A549 (cell line): ENCODE results near the gene KLHL29. TPM values are rescaled to one million over a fixed set of nuclear protein-coding genes. Genes with fewer than 3 reads are reported as not detected.

Experiments
- ATAC-seq, 2 experiments: fragments of 200-7000 bp in 1 of 2; fragments of >200 bp in 1 of 2; cut with Nextera tagmentation in 1 of 2; cut with Tn5 transposase in 1 of 2; 3 replicates each; pipeline versions ENCODE4 v1.8.0 to v1.9.1; 2018 to 2020; ENCODE audit warnings: mild to moderate bottlenecking in 1 of 2, moderate library complexity in 1 of 2
- CTCF ChIA-PET: fragments of 300-600 bp; sonication (Branson Sonifier 250); formaldehyde crosslinking; extraction: SDS; loops from one replicate; lab custom pipeline; 2021; ENCODE audit warnings: antibody characterized with exemption, inconsistent platforms; lab: Yijun Ruan, JAX
- POLR2A ChIA-PET: fragments of 350-600 bp; formaldehyde crosslinking; extraction: SDS; loops from one replicate; lab custom pipeline; 2021; ENCODE audit warnings: antibody characterized with exemption, inconsistent platforms; lab: Yijun Ruan, JAX
- DNase-seq, 2 experiments: peaks; one replicate each; pipeline versions ENCODE4 v3.0.0 to v3.0.0-alpha.2; 2011 to 2016; ENCODE audit warnings: low read depth in 1 of 2, low spot score in 1 of 2
- FAIRE-seq: peaks from 2 replicates; lab custom pipeline; 2011; peaks lifted over from hg19 to GRCh38; lab: Jason Lieb, UNC
- H3K27ac ChIP-seq, 2 experiments: fragments of >200 bp; sonication (Bioruptor Twin); formaldehyde crosslinking; 3 replicates each; pipeline ENCODE4 v1.5.1; 2016 to 2017
- H3K4me1 ChIP-seq: fragments of >200 bp; sonication (Bioruptor Twin); formaldehyde crosslinking; 3 replicates; pipeline ENCODE4 v1.6.1; 2016
- H3K4me2 ChIP-seq: fragments of >200 bp; sonication (Bioruptor Twin); formaldehyde crosslinking; 3 replicates; pipeline ENCODE4 v1.6.1; 2016
- H3K4me3 ChIP-seq: fragments of >200 bp; sonication (Bioruptor Twin); formaldehyde crosslinking; 3 replicates; pipeline ENCODE4 v1.5.1; 2016
- H3K9me3 ChIP-seq: fragments of >200 bp; sonication (Bioruptor Twin); formaldehyde crosslinking; 3 replicates; pipeline ENCODE4 v1.6.1; 2016
- BHLHE40 ChIP-seq: IDR thresholded peaks from 2 replicates; pipeline ENCODE4 v1.6.1; 2012; ENCODE audit warnings: low read depth, low read length, inconsistent platforms
- CHD4 ChIP-seq: fragments of 200-600 bp; sonication (generic); IDR thresholded peaks from 2 replicates; pipeline ENCODE4 v1.6.1; 2016; ENCODE audit warnings: antibody characterized with exemption, mild to moderate bottlenecking, borderline replicate concordance
- CTCF ChIP-seq: fragments of >200 bp; sonication (Bioruptor Twin); formaldehyde crosslinking; IDR thresholded peaks from 3 replicates; pipeline ENCODE4 v1.5.1; 2016
- ESRRA ChIP-seq: fragments of 150-350 bp; IDR thresholded peaks from 2 replicates; pipeline ENCODE4 v1.6.1; 2014; ENCODE audit warnings: mild to moderate bottlenecking, low read length, borderline replicate concordance
- FOSL2 ChIP-seq, 2 experiments: fragments of 450-650 bp in 1 of 2; fragments of >200 bp in 1 of 2; sonication (Bioruptor Twin) in 1 of 2; formaldehyde crosslinking; IDR thresholded peaks; 2 replicates each; pipeline versions ENCODE4 v1.5.0 to v1.6.1; 2016 to 2020; ENCODE audit warnings: mild to moderate bottlenecking in 1 of 2, moderate library complexity in 1 of 2
- FOXS1 ChIP-seq: fragments of 250-450 bp; sonication (Bioruptor Pico); IDR thresholded peaks from 2 replicates; pipeline ENCODE4 v1.5.0; 2020; ENCODE audit warnings: mild to moderate bottlenecking, moderate library complexity
- GATA3 ChIP-seq: IDR thresholded peaks from 2 replicates; pipeline ENCODE4 v1.6.1; 2012; ENCODE audit warnings: borderline replicate concordance
- HEYL ChIP-seq: fragments of 250-450 bp; sonication (Bioruptor Pico); IDR thresholded peaks from 2 replicates; pipeline ENCODE4 v1.8.0; 2021; ENCODE audit warnings: mild to moderate bottlenecking, moderate library complexity
- HOXB13 ChIP-seq: fragments of 250-450 bp; sonication (Bioruptor Pico); IDR thresholded peaks from 2 replicates; pipeline ENCODE4 v1.5.0; 2020; ENCODE audit warnings: low read depth, mild to moderate bottlenecking, moderate library complexity
- HOXB5 ChIP-seq: fragments of 250-450 bp; sonication (Bioruptor Pico); IDR thresholded peaks from 2 replicates; pipeline ENCODE4 v1.5.0; 2020; ENCODE audit warnings: mild to moderate bottlenecking, moderate library complexity
- JUN ChIP-seq, 2 experiments: fragments of >200 bp; sonication (Bioruptor Twin); formaldehyde crosslinking; IDR thresholded peaks; 2 replicates in 1 of 2; 3 replicates in 1 of 2; pipeline ENCODE4 v1.6.1; 2016 to 2017
- JUNB ChIP-seq: fragments of >200 bp; sonication (Bioruptor Twin); formaldehyde crosslinking; IDR thresholded peaks from 2 replicates; pipeline ENCODE4 v1.6.1; 2016
- KDM1A ChIP-seq: fragments of 200-600 bp; sonication (generic); IDR thresholded peaks from 2 replicates; pipeline ENCODE4 v1.6.1; 2016; ENCODE audit warnings: low read depth, mild to moderate bottlenecking
- KDM5A ChIP-seq: fragments of 200-600 bp; sonication (generic); IDR thresholded peaks from 2 replicates; pipeline ENCODE4 v1.6.1; 2016; ENCODE audit warnings: antibody characterized with exemption, mild to moderate bottlenecking
- MAFK ChIP-seq: fragments of 450-650 bp; IDR thresholded peaks from 2 replicates; pipeline ENCODE4 v1.6.1; 2014; ENCODE audit not compliant: partially characterized antibody
- MYC ChIP-seq: IDR thresholded peaks from 2 replicates; pipeline ENCODE4 v1.6.1; 2012; ENCODE audit warnings: mild to moderate bottlenecking, inconsistent platforms, low read length, improper control_type of control experiment, borderline replicate concordance
- NFE2L2 ChIP-seq: fragments of 150-350 bp; conservative IDR thresholded peaks from 2 replicates; pipeline ENCODE4 v1.6.1; 2014; ENCODE audit warnings: low read length
- PHF8 ChIP-seq: fragments of 200-600 bp; sonication (generic); IDR thresholded peaks from 2 replicates; pipeline ENCODE4 v1.6.1; 2016; ENCODE audit warnings: low read depth, mild to moderate bottlenecking, antibody characterized with exemption, moderate library complexity, borderline replicate concordance
- RARB ChIP-seq: fragments of 250-450 bp; sonication (Bioruptor Pico); IDR thresholded peaks from 2 replicates; pipeline ENCODE4 v1.8.0; 2021; ENCODE audit warnings: mild to moderate bottlenecking, moderate library complexity
- RCOR1 ChIP-seq: fragments of 150-350 bp; IDR thresholded peaks from 2 replicates; pipeline ENCODE4 v1.6.1; 2014; ENCODE audit warnings: antibody characterized with exemption, low read length, low read depth
- RFX5 ChIP-seq: fragments of 450-650 bp; IDR thresholded peaks from 2 replicates; pipeline ENCODE4 v1.7.1; 2014; ENCODE audit warnings: antibody characterized with exemption, mild to moderate bottlenecking, moderate library complexity
- SREBF2 ChIP-seq: fragments of 450-650 bp; IDR thresholded peaks from 2 replicates; pipeline ENCODE4 v1.6.1; 2014; ENCODE audit warnings: mild to moderate bottlenecking, moderate library complexity
- TP53 ChIP-seq: fragments of 250-450 bp; sonication (Bioruptor Pico); IDR thresholded peaks from 2 replicates; pipeline ENCODE4 v1.5.0; 2021; ENCODE audit warnings: mild to moderate bottlenecking, moderate library complexity
- ZNF302 ChIP-seq: fragments of 250-450 bp; sonication (Bioruptor Pico); IDR thresholded peaks from 2 replicates; pipeline ENCODE4 v1.9.0; 2021; ENCODE audit warnings: inconsistent platforms, mild to moderate bottlenecking, moderate library complexity
- ZSCAN20 ChIP-seq: fragments of 250-450 bp; sonication (Bioruptor Pico); IDR thresholded peaks from 2 replicates; pipeline ENCODE4 v1.8.0; 2022; ENCODE audit warnings: mild to moderate bottlenecking, moderate library complexity
- whole genome bisulfite sequencing: methylation state at CpG from one replicate; pipeline ENCODE4 v1.1.6; 2017; ENCODE audit errors: missing lambda C conversion rate; 5-methylcytosine and 5-hydroxymethylcytosine counted together
- polyA plus RNA-seq, 4 experiments: library from polyadenylated mRNA; depleted of rRNA in 3 of 4; stranded (reverse); fragments of >200 nt; fragmentation: RNase III in 1 of 4; extraction: RNeasy Plus Mini Kit Qiagen cat#74134 plus additional on column Dnase treatment in 1 of 4; gene quantifications; 2 replicates in 3 of 4; 3 replicates in 1 of 4; pipeline ENCODE4 v1.2.3, GENCODE V29; 2011 to 2017
- TF ChIP-seq, protein P1 (sequence below): fragments of >200 bp; sonication (Bioruptor Twin); formaldehyde crosslinking; IDR thresholded peaks from 2 replicates; pipeline ENCODE4 v1.6.1; 2016
- TF ChIP-seq, protein P2 (sequence below): fragments of >200 bp; sonication (Bioruptor Twin); formaldehyde crosslinking; IDR thresholded peaks from 3 replicates; pipeline ENCODE4 v1.6.1; 2016

Gene KLHL29
- polyA plus RNA-seq, 2 of the 4 experiments (the other 2 are of a cell fraction), result 1.3 to 2.5 TPM

DNA sequence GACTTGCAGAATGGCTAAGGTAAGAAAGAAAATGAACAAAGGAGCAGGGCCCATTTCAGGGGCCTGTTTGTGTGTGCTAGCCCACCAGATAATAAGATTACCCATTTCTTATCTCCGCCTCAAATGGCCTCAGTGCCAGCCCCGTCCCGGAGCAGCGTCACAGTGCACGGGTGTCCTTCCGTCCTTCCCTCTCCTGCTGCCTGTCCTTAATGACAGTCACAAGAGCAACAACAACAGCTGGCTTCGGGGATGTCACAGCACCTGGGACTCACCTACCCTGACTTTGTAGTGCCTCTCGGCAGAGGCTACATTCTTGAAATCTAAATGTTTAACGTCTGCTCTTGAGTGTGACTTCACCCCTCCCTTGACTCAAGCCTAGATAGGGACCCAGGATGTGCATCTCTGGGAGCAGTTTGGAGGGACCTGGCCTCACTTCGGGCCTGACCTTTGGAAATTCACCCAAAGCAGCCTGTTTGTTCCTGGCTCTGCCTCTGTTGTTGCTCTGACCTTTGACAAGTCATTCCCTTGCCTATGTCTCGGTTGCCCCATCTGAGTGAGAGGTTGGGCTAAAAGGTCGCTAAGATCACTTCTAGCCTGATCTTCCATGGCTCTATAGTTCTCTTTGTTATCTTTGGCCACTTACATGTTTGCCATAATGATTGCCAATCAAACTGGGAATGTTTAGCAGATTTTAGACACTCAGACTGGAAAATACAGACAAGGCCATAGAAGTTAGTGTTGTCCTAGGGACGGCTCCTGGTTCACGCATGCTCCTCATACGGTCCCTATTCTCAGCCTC lies 122.5 kb downstream of the KLHL29 start:
- no peak for FAIRE-seq
- POLR2A ChIA-PET, result no interaction called here
- WGBS, result 78% methylated on average over 15 of the region's 15 CpGs

GRCh38 chr2:23508066-23508390 lies 123.0 kb downstream of the KLHL29 start:
- no peak for DNase-seq
- POLR2A ChIA-PET, result no interaction called here
- FAIRE-seq, result no peak
- TF ChIP-seq NFE2L2 (no peak), KDM5A (no peak)
- TF ChIP-seq, all 56 proteins: peak for 0
- CTCF ChIA-PET, result interaction anchor here (1.1 kb wide), 1 partner anchor 8 kb away, joined by 3 read pairs; no protein-coding TSS in a partner anchor
- 56% methylated on average over 3 of the region's 3 CpGs for WGBS
- no peak for ATAC-seq
- H3K4me2 ChIP-seq, result no peak overlapping the region
- H3K4me1 ChIP-seq, result no peaks in the 10 kb centered on the region
- no peak overlapping the region for H3K4me3 ChIP-seq
- no peaks in the 10 kb centered on the region for H3K9me3 ChIP-seq
- H3K27ac ChIP-seq, result no peak overlapping the region

More for the DNA sequence above, 122.5 kb downstream of the KLHL29 start:
- no peaks in the 10 kb centered on the region for H3K9me3 ChIP-seq
- H3K4me2 ChIP-seq, result no peak overlapping the region
- H3K4me1 ChIP-seq, result no peaks in the 10 kb centered on the region
- CTCF ChIA-PET, result interaction anchor here (1.1 kb wide), 1 partner anchor 9 kb away, joined by 3 read pairs; no protein-coding TSS in a partner anchor
- no peak for ATAC-seq
- H3K27ac ChIP-seq, result no peak overlapping the region
- TF ChIP-seq MAFK (no peak), ZSCAN20 (CRISPR knock-in tag) (no peak), HEYL (CRISPR knock-in tag) (no peak), TP53 (CRISPR knock-in tag) (no peak), HOXB5 (CRISPR knock-in tag) (no peak), ZNF302 (CRISPR knock-in tag) (no peak), JUN (IDR thresholded peaks at IDR 0.05) (no peak)
- no peak for DNase-seq
- no peak overlapping the region for H3K4me3 ChIP-seq

- WGBS, result 78% methylated on average over 6 of the region's 6 CpGs
- no peak for DNase-seq
- CTCF ChIA-PET, result interaction anchor here (1.1 kb wide), 1 partner anchor 7 kb away, joined by 3 read pairs; no protein-coding TSS in a partner anchor
- Histone ChIP-seq H3K27ac (no peak overlapping the region), H3K4me2 (no peak overlapping the region), H3K9me3 (no peaks in the 10 kb centered on the region), H3K4me1 (no peaks in the 10 kb centered on the region), H3K4me3 (no peak overlapping the region)
- POLR2A ChIA-PET, result no interaction called here
- FAIRE-seq, result no peak
- no peak for TF ChIP-seq ESRRA
- TF ChIP-seq RFX5, result no peak
- TF ChIP-seq JUNB, result no peak
- ATAC-seq, result no peak
These were observed 124.1 kb downstream of the KLHL29 start for GRCh38 chr2:23509103-23509502.

- WGBS, result 76% methylated on average over 9 of the region's 9 CpGs
- Histone ChIP-seq H3K27ac (no peak overlapping the region), H3K9me3 (no peaks in the 10 kb centered on the region), H3K4me2 (no peak overlapping the region), H3K4me1 (no peaks in the 10 kb centered on the region), H3K4me3 (no peak overlapping the region)
- CTCF ChIA-PET, result interaction anchor here (0.6 to 2.0 kb wide), 3 partner anchors 10 to 42 kb away, joined by 3 to 4 read pairs (median 3); no protein-coding TSS in a partner anchor
- POLR2A ChIA-PET, result no interaction called here
- DNase-seq (no peak), FAIRE-seq (no peak), ATAC-seq (no peak)
- TF ChIP-seq FOSL2 (IDR thresholded peaks at IDR 0.05) (no peak), FOSL2 (CRISPR knock-in tag; IDR thresholded peaks at IDR 0.05) (no peak), RCOR1 (no peak), FOXS1 (CRISPR knock-in tag) (no peak), GATA3 (no peak), RARB (CRISPR knock-in tag) (no peak), KDM1A (no peak), HEYL (CRISPR knock-in tag) (no peak), PHF8 (no peak), JUN (IDR thresholded peaks at IDR 0.05) (no peak), ZSCAN20 (CRISPR knock-in tag) (no peak), CHD4 (no peak), CTCF (no peak), HOXB13 (CRISPR knock-in tag) (no peak), MYC (no peak), BHLHE40 (no peak), SREBF2 (no peak)
- TF ChIP-seq, protein P1, sequence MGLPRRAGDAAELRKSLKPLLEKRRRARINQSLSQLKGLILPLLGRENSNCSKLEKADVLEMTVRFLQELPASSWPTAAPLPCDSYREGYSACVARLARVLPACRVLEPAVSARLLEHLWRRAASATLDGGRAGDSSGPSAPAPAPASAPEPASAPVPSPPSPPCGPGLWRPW, result no peak
- TF ChIP-seq, protein P2, sequence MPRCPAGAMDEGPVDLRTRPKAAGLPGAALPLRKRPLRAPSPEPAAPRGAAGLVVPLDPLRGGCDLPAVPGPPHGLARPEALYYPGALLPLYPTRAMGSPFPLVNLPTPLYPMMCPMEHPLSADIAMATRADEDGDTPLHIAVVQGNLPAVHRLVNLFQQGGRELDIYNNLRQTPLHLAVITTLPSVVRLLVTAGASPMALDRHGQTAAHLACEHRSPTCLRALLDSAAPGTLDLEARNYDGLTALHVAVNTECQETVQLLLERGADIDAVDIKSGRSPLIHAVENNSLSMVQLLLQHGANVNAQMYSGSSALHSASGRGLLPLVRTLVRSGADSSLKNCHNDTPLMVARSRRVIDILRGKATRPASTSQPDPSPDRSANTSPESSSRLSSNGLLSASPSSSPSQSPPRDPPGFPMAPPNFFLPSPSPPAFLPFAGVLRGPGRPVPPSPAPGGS, result no peak
These were observed 124.8 kb downstream of the KLHL29 start for GRCh38 chr2:23509596-23510292.
